ENCODE measurements around the gene RMI1.
"Not testable (repeated sequence)": the region's sequence is repeated elsewhere in the genome, so short reads cannot be mapped to it uniquely, and the experiment has no call there.

RMI1 gene

DNA sequence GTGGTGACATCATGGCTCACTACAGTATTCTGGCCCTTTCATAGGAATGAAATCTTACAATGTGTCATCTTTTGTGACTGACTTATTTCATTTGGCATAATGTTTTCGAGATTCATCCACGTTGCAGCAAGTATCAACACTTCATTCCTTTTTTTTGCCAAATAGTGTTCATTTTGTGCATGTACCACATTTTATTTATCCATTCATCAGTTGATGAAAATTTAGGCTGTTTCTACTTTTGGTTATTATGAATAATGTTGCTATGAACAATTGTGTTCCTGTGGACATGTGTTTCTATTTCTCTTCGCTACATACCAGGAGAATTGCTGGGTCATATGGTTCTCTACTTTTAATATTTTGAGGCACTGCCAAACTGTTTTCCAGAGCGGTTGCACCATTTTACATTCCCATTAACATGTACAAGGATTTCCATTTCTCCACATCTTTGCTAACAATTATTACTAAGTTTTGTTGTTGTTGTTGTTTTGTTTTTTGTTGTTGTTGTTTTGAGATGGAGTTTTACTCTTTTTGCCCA is 43.5 kb downstream of the RMI1 start:
- no peak for DNase-seq

DNA sequence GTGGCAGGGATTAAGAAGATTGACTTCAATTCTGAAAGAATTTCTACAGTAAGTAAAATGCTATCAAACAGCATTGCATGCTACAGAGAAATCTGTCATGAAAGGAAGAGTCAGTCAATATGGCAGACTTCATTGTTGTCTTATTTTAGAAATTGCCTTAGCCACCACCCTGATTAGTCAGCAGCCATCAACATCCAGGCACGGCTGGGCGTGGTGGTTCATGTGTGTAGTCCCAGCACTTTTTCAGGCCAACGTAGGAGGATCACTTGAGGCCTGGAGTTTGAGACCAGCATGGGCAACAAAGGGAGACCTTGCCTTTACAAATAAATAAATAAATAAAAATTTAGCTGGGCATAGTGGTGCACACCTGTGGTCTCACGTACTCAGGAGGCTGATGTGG is 46.6 kb downstream of the RMI1 start:
- DNase-seq, result no peak

DNA sequence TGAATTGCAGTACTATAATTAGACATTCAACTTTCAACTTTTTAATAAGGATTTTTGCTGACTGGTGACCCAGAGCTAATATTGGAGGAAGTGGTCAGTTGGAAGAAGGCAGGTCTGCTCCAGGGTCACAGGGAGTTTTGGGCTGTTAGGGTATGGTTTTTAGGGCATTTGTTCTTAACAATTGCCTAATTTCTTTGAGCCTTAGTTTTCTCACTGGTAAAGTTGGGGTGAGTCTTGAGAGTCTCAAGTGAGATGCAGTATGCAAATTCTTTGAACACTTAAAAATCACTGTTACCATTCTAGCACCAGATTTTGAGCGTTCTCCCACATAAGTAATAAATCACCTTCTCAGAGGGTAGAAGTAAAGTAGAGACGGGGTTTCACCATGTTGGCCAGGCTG is 50.9 kb downstream of the RMI1 start:
- no peak for DNase-seq

DNA sequence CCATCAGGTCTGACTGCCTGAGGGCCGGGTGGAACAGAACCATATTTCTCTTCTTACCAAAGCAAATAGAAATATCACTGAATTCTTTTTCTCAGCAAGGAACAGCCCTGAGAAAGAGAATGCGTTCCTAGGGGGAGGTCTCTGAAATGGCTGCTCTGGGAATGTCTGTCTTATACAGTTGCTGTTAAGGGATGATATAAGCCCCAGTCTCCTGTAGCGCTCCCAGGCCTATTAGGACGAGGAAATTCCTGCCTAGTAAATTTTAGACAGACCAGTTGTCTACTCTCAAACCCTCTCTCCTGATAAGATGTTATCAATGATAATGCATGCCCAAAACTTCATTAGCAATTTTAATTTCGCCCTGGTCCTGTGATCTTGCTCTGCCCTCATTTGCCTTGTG is 61.3 kb downstream of the RMI1 start:
- DNase-seq, result not testable (repeated sequence)

DNA sequence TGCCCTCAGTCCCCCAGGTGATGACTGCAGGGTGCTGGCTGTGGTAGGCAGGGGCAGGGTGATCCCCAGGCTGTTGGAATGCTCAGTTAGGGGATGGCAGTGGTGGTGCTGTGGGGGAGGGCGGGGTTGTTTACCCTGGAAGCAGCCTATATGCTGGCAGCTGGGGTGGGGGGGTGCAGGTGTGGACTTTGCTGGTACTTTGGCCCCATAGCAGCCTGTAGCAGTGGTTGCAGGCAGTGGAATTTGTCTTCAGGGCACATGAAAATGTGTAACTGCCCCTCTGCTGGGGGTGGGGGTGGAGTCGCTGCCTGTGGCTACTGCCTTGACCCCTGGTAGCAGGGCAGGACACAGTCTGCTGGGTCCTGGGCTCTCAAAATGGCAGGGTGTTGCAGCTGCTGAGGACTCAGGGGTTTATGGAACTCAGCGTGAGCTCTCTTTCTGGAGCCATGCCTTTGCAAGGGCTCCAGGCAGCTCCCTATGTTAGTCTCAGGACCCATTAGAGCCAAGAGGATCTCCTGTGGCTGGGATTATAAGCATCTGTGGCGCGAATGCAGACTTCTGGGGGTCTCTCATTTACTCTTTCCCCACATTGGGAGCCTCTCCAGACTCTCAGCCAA is 65.0 kb downstream of the RMI1 start:
- no peak for DNase-seq

Data from stimulated activated CD4-positive, alpha-beta T cell treated with anti-CD3 and anti-CD28 coated beads, Interleukin-15, amount 100 ng/mL, for 24 hours (primary cell).